NCI-H82 treated with DMSO at 0.1 percent for 48 hours (cell line): ENCODE results near the gene DEFB123.
"Not testable (repeated sequence)": the region's sequence is repeated elsewhere in the genome, so short reads cannot be mapped to it uniquely, and the experiment has no call there.

Source experiments
- DNase-seq: peaks from one replicate; lab custom pipeline; 2025; ENCODE audit not compliant: unreplicated experiment; lab: John Stamatoyannopoulos, UW

DEFB123 gene

GRCh38 chr20:31440012-31440659 lies at the start of gene DEFB123:
TSS of gene DEFB123 (plus strand) at chr20:31440632. CDS start at chr20:31440699, 67 bp downstream.
- no peak for DNase-seq

- no peak for DNase-seq
Observed at GRCh38 chr20:31392836-31393235, 47.6 kb upstream of the DEFB123 start.

- no peak for DNase-seq
Observed at GRCh38 chr20:31394900-31395299, 45.5 kb upstream of the DEFB123 start.

- no peak for DNase-seq
Observed at GRCh38 chr20:31403886-31404285, 36.5 kb upstream of the DEFB123 start.

- DNase-seq: no peak
Observed at GRCh38 chr20:31406115-31406514, 34.3 kb upstream of the DEFB123 start, which contains the start of gene DEFB121. TSS of gene DEFB121 (minus strand) at chr20:31406215. CDS start at chr20:31406152, 63 bp downstream.

GRCh38 chr20:31410011-31410410 lies 30.4 kb upstream of the DEFB123 start:
- no peak for DNase-seq

GRCh38 chr20:31414381-31414780 lies 26.1 kb upstream of the DEFB123 start:
- no peak for DNase-seq

- no peak for DNase-seq
Observed at GRCh38 chr20:31415653-31416052, 24.8 kb upstream of the DEFB123 start.

GRCh38 chr20:31418307-31418706 lies 22.1 kb upstream of the DEFB123 start:
- DNase-seq: no peak

- DNase-seq: no peak
Observed at GRCh38 chr20:31425797-31426196, 14.6 kb upstream of the DEFB123 start.

GRCh38 chr20:31426891-31427551 lies 13.4 kb upstream of the DEFB123 start:
- not testable (repeated sequence) for DNase-seq

GRCh38 chr20:31427576-31427975 lies 12.9 kb upstream of the DEFB123 start:
- not testable (repeated sequence) for DNase-seq

GRCh38 chr20:31430568-31431115 lies 9.8 kb upstream of the DEFB123 start:
- no peak for DNase-seq

- no peak for DNase-seq
Observed at GRCh38 chr20:31446084-31446819, 5.8 kb downstream of the DEFB123 start.

- DNase-seq: no peak
Observed at GRCh38 chr20:31449511-31450414, 9.3 kb downstream of the DEFB123 start.

GRCh38 chr20:31452575-31452974 lies 12.1 kb downstream of the DEFB123 start:
- no peak for DNase-seq

GRCh38 chr20:31454361-31454760 lies 13.9 kb downstream of the DEFB123 start:
- DNase-seq: no peak

GRCh38 chr20:31470946-31471345 lies 30.5 kb downstream of the DEFB123 start:
- DNase-seq: not testable (repeated sequence)

GRCh38 chr20:31472395-31473330 lies 32.2 kb downstream of the DEFB123 start:
- no peak for DNase-seq
